Ishikawa (cell line): Measurements from ENCODE around the gene DPYSL4.

ENCODE experiments used
- CEBPB ChIP-seq: IDR thresholded peaks from 2 replicates; pipeline ENCODE4 v1.6.1; 2012
- CREB1 ChIP-seq: IDR thresholded peaks from 2 replicates; pipeline ENCODE4 v1.6.1; 2012; ENCODE audit warnings: low read depth
- EGR1 ChIP-seq: IDR thresholded peaks from 2 replicates; pipeline ENCODE4 v1.6.1; 2012
- EP300 ChIP-seq: IDR thresholded peaks from 2 replicates; pipeline ENCODE4 v1.6.1; 2012; ENCODE audit warnings: borderline replicate concordance
- FOXM1 ChIP-seq: IDR thresholded peaks from 2 replicates; pipeline ENCODE4 v1.6.1; 2012; ENCODE audit warnings: low read depth, borderline replicate concordance
- MAX ChIP-seq: IDR thresholded peaks from 2 replicates; pipeline ENCODE4 v1.6.1; 2012
- NFIC ChIP-seq: IDR thresholded peaks from 2 replicates; pipeline ENCODE4 v1.6.1; 2012
- RAD21 ChIP-seq: IDR thresholded peaks from 2 replicates; pipeline ENCODE4 v1.6.1; 2012; ENCODE audit warnings: low read depth
- TAF1 ChIP-seq: IDR thresholded peaks from 2 replicates; pipeline ENCODE4 v1.6.1; 2012; ENCODE audit warnings: low read depth, mild to moderate bottlenecking
- TCF12 ChIP-seq: IDR thresholded peaks from 2 replicates; pipeline ENCODE4 v1.6.1; 2012; ENCODE audit warnings: low read depth
- TEAD4 ChIP-seq: IDR thresholded peaks from 2 replicates; pipeline ENCODE4 v1.6.1; 2012
- USF1 ChIP-seq: IDR thresholded peaks from 2 replicates; pipeline ENCODE4 v1.6.1; 2012
- YY1 ChIP-seq: IDR thresholded peaks from 2 replicates; pipeline ENCODE4 v1.6.1; 2012; ENCODE audit warnings: low read depth
- ZBTB7A ChIP-seq: IDR thresholded peaks from 2 replicates; pipeline ENCODE4 v1.6.1; 2012; ENCODE audit warnings: low read depth
- TF ChIP-seq, protein P1 (sequence below): IDR thresholded peaks from 2 replicates; pipeline ENCODE4 v1.6.1; 2012; ENCODE audit warnings: low read depth, mild to moderate bottlenecking

DPYSL4 gene

GRCh38 chr10:132204781-132205473 is 18.2 kb downstream of the DPYSL4 start:
- TF ChIP-seq TCF12, result no peak
- TF ChIP-seq RAD21, result peak; percentile 40

DNA sequence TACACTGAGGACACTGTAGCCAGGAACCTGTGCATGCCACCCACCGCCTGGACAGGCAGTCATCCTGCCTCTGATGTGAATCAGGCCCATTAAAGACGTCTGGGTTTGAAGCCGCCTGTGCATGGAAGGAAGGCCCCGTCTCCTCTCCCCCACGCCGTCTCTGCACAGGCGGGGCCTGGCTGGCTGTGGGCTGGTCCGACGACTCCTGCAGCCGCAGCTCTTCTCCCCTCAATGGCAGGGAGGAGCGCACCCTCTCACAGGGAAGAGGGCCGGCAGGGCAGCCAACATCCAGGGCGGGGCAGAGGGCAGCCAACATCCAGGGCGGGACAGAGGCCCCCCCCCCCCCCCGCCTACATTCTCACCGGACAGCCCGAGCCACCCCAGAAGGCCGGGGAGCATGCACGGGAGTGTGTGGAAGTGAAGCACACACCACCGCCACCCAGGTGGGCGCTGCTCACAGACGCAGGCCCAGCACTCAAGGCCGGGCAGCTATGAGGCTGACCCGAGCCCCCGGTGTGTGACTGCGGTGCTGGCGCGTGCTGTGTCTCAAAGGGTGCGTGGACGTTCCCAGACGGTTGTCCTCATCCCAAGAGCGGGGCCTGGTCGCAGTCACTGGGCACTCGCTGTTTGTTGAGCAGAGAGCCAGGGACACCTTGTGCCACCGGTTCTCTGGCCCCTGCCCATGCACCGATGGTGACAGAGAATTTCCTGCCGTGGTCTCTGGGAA is 19.1 kb downstream of the DPYSL4 start:
- TF ChIP-seq EGR1 (no peak), YY1 (no peak), CEBPB (no peak), NFIC (no peak), USF1 (no peak), TEAD4 (no peak)
- TF ChIP-seq, protein P1, sequence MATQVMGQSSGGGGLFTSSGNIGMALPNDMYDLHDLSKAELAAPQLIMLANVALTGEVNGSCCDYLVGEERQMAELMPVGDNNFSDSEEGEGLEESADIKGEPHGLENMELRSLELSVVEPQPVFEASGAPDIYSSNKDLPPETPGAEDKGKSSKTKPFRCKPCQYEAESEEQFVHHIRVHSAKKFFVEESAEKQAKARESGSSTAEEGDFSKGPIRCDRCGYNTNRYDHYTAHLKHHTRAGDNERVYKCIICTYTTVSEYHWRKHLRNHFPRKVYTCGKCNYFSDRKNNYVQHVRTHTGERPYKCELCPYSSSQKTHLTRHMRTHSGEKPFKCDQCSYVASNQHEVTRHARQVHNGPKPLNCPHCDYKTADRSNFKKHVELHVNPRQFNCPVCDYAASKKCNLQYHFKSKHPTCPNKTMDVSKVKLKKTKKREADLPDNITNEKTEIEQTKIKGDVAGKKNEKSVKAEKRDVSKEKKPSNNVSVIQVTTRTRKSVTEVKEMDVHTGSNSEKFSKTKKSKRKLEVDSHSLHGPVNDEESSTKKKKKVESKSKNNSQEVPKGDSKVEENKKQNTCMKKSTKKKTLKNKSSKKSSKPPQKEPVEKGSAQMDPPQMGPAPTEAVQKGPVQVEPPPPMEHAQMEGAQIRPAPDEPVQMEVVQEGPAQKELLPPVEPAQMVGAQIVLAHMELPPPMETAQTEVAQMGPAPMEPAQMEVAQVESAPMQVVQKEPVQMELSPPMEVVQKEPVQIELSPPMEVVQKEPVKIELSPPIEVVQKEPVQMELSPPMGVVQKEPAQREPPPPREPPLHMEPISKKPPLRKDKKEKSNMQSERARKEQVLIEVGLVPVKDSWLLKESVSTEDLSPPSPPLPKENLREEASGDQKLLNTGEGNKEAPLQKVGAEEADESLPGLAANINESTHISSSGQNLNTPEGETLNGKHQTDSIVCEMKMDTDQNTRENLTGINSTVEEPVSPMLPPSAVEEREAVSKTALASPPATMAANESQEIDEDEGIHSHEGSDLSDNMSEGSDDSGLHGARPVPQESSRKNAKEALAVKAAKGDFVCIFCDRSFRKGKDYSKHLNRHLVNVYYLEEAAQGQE, result no peak

DNA sequence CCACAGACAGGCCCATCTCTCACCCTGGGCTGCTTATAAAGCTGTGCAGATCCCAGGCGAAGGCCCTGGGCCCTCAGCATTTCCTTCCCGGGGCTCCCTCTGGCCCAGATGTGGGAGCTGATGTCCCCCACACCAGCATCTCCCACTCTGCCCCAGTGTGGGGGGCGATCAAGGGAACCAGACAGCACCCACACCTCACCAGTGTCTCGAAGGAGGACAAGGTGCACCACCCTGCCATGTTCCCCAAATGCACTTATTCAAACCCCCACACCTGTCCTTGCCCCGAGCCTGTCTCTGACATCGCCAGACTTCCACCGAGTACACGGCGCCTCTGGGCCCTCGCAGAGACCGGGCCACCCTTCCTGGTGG is 19.6 kb downstream of the DPYSL4 start:
- no peak for TF ChIP-seq EP300
- no peak for TF ChIP-seq EGR1
- no peak for TF ChIP-seq TCF12
- TF ChIP-seq MAX, result no peak
- no peak for TF ChIP-seq RAD21
- no peak for TF ChIP-seq ZBTB7A
- TF ChIP-seq, protein P1, result no peak

DNA sequence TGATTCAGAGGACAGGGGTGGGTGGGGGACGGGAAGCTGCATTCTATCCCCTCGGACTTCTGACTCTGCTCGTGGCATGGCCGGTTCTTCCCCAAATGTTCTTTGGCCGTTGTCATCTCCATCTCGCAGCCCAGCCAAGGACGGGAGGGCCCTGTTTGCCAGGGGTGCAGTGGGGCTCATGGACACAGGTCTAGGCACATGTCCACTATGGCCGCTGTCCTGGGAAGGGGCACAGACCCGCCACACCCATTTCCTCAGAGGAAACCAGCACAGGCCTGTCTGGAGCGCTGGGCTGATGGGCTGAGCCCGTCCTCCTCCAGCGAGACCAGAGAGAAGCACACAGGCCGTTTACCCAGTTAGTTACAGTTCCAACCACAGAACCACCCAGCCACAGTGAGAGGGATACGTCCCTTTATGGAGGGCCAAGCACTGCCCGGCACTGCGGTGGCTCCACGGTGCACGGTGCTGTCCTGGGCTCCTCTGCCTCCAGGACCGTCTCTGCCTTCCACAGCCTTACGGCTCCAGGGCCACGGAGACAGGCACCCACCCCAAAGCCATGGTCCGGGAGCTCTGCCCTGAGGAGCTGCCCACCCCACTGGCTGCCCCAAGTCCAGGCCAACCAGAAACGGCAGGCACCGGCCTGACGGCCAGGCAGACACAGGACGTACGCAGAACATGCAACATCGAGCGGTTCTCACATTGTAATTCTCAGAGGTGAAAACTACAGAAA is 20.2 kb downstream of the DPYSL4 start:
- TF ChIP-seq YY1 (no peak), ZBTB7A (no peak), EP300 (no peak), TAF1 (no peak), CEBPB (no peak), CREB1 (no peak), EGR1 (no peak), NFIC (no peak), TCF12 (no peak), RAD21 (no peak), USF1 (no peak), FOXM1 (no peak)
- TF ChIP-seq, protein P1, result no peak
